Natural killer cell (primary cell): ENCODE data around the gene SCNN1A. TPM values are rescaled to one million over a fixed set of nuclear protein-coding genes. Genes with fewer than 3 reads are reported as not detected.

Experiments
- ATAC-seq, 3 donors: fragments of 150-1000 bp in 2 of 3; fragments of 200-7000 bp in 1 of 3; cut with Tn5 transposase; 1 replicate in 1 of 3; 2 replicates in 2 of 3; pipeline ENCODE4 v1.10.0; 2021; ENCODE audit warnings: mild to moderate bottlenecking in 2 of 3, moderate library complexity in 2 of 3
- DNase-seq, 2 donors: peaks; one replicate each; pipeline versions ENCODE4 v3.0.0 to v3.0.0-alpha.2; 2013 to 2021; ENCODE audit warnings: mixed read lengths in 1 of 2
- H3K27ac ChIP-seq: one replicate; pipeline ENCODE4 v1.5.1; 2013; ENCODE audit warnings: mild to moderate bottlenecking, low read length
- H3K27me3 ChIP-seq: one replicate; pipeline ENCODE4 v1.6.1; 2013; ENCODE audit warnings: low read length; ENCODE audit not compliant: control insufficient read depth, insufficient read depth
- H3K36me3 ChIP-seq: one replicate; pipeline ENCODE4 v1.6.1; 2013; ENCODE audit warnings: low read length; ENCODE audit not compliant: control insufficient read depth, insufficient read depth
- H3K4me1 ChIP-seq: one replicate; pipeline ENCODE4 v1.6.1; 2013; ENCODE audit warnings: low read length; ENCODE audit not compliant: control insufficient read depth, insufficient read depth
- H3K4me3 ChIP-seq: one replicate; pipeline ENCODE4 v1.5.1; 2013; ENCODE audit warnings: low read length
- H3K9me3 ChIP-seq: one replicate; pipeline ENCODE4 v1.6.1; 2013; ENCODE audit warnings: low read length; ENCODE audit not compliant: control insufficient read depth, insufficient read depth
- H3K27ac Mint-ChIP-seq, 2 donors: one replicate each; pipeline ENCODE4 v1.8.0; 2022; ENCODE audit warnings: mild to moderate bottlenecking in 2 of 2, mixed read lengths in 2 of 2, moderate library complexity in 1 of 2
- H3K27me3 Mint-ChIP-seq, 2 donors: one replicate each; pipeline ENCODE4 v1.8.0; 2022; ENCODE audit warnings: low read depth in 2 of 2, mixed read lengths in 2 of 2
- H3K36me3 Mint-ChIP-seq: one replicate; pipeline ENCODE4 v1.8.0; 2022; ENCODE audit warnings: mixed read lengths
- H3K4me1 Mint-ChIP-seq, 2 donors: one replicate each; pipeline ENCODE4 v1.8.0; 2022; ENCODE audit warnings: mixed read lengths in 2 of 2
- H3K4me3 Mint-ChIP-seq: one replicate; pipeline ENCODE4 v1.8.0; 2022; ENCODE audit warnings: mild to moderate bottlenecking, moderate library complexity, mixed read lengths
- H3K9me3 Mint-ChIP-seq, 2 donors: one replicate each; pipeline ENCODE4 v1.8.0; 2022; ENCODE audit warnings: mixed read lengths in 2 of 2
- CTCF ChIP-seq: fragments of 200-600 bp; IDR thresholded peaks from one replicate; pipeline ENCODE4 v1.8.0; 2022; ENCODE audit warnings: antibody characterized with exemption
- WGBS: methylation state at CpG from one replicate; pipeline ENCODE4 v1.1.7; 2013; ENCODE audit warnings: missing lambda C conversion rate; ENCODE audit not compliant: insufficient coverage; 5-methylcytosine and 5-hydroxymethylcytosine counted together
- intact Hi-C: fragments of 100-400 bp; cut with micrococcal nuclease; formaldehyde crosslinking; loops from one replicate; pipeline ENCODE4 v1.14.2; 2022
- total RNA-seq, 4 donors: library from RNA; stranded (reverse); fragments of 120-200 nt in 1 of 4; gene quantifications; one replicate each; pipeline versions ENCODE4 v1.2.3 to v1.2.4, GENCODE V29; 2013 to 2022

SCNN1A gene
- total RNA-seq, 3 donors from 2014 or later (not counting 1 experiment from before 2014, with no cell fraction given): 1.5 to 3.0 (median 1.5) TPM

- no peaks in the 10 kb centered on the region for H3K9me3 Mint-ChIP-seq
- no peaks in the 10 kb centered on the region for H3K36me3 ChIP-seq
- 37% methylated on average over 3 of the region's 3 CpGs for WGBS
- ATAC-seq (no peak), DNase-seq (no peak)
- intact Hi-C loops: no loop called here
- no peak overlapping the region for H3K4me3 Mint-ChIP-seq
- no peaks in the 10 kb centered on the region for H3K27me3 ChIP-seq
- H3K27me3 Mint-ChIP-seq: peaks cover 6 to 9% of the 10 kb centered on the region in 2 donors
- no peak overlapping the region for H3K27ac ChIP-seq
- no peaks in the 10 kb centered on the region for H3K4me1 ChIP-seq
- H3K4me3 ChIP-seq: no peak overlapping the region
- H3K36me3 Mint-ChIP-seq: no peaks in the 10 kb centered on the region
- H3K27ac Mint-ChIP-seq: no peak overlapping the region
- no peaks in the 10 kb centered on the region for H3K4me1 Mint-ChIP-seq
- H3K9me3 ChIP-seq: no peaks in the 10 kb centered on the region
- no peak for TF ChIP-seq CTCF
Observed at GRCh38 chr12:6416596-6416995, 41.2 kb upstream of the SCNN1A start.

- Histone ChIP-seq H3K9me3 (no peaks in the 10 kb centered on the region), H3K27me3 (no peaks in the 10 kb centered on the region), H3K4me1 (no peaks in the 10 kb centered on the region), H3K4me3 (no peak overlapping the region), H3K27ac (no peak overlapping the region), H3K36me3 (no peaks in the 10 kb centered on the region)
- Mint-ChIP-seq H3K4me3 (no peak overlapping the region), H3K36me3 (no peaks in the 10 kb centered on the region), H3K9me3 (no peaks in the 10 kb centered on the region), H3K27ac (no peak overlapping the region), H3K27me3 (no peaks in the 10 kb centered on the region), H3K4me1 (no peaks in the 10 kb centered on the region)
- TF ChIP-seq CTCF: no peak
- ATAC-seq (no peak), DNase-seq (no peak)
- WGBS: 96% methylated on average over 8 of the region's 10 CpGs
- intact Hi-C loops: no loop called here
Observed at GRCh38 chr12:6407236-6407954, 32.0 kb upstream of the SCNN1A start.

- ATAC-seq: no peak
- Histone ChIP-seq H3K27me3 (no peaks in the 10 kb centered on the region), H3K36me3 (no peaks in the 10 kb centered on the region), H3K9me3 (no peaks in the 10 kb centered on the region), H3K27ac (no peak overlapping the region), H3K4me1 (no peaks in the 10 kb centered on the region), H3K4me3 (no peak overlapping the region)
- Mint-ChIP-seq H3K4me1 (no peaks in the 10 kb centered on the region), H3K36me3 (no peaks in the 10 kb centered on the region), H3K27me3 (no peaks in the 10 kb centered on the region), H3K4me3 (no peak overlapping the region), H3K9me3 (no peaks in the 10 kb centered on the region), H3K27ac (no peak overlapping the region)
- no peak for DNase-seq
- no peak for TF ChIP-seq CTCF
- WGBS: 91% methylated on average over 6 of the region's 6 CpGs
- intact Hi-C loops: no loop called here
Observed at GRCh38 chr12:6405963-6406362, 30.6 kb upstream of the SCNN1A start.

GRCh38 chr12:6404390-6404789 lies 29.0 kb upstream of the SCNN1A start:
- no peak for ATAC-seq
- Mint-ChIP-seq H3K27me3 (no peaks in the 10 kb centered on the region), H3K27ac (no peak overlapping the region), H3K9me3 (no peaks in the 10 kb centered on the region), H3K4me3 (no peak overlapping the region), H3K4me1 (no peaks in the 10 kb centered on the region), H3K36me3 (no peaks in the 10 kb centered on the region)
- Histone ChIP-seq H3K4me3 (no peak overlapping the region), H3K4me1 (no peaks in the 10 kb centered on the region), H3K36me3 (no peaks in the 10 kb centered on the region), H3K27ac (no peak overlapping the region), H3K9me3 (no peaks in the 10 kb centered on the region), H3K27me3 (no peaks in the 10 kb centered on the region)
- TF ChIP-seq CTCF: no peak
- 83% methylated on average over 5 of the region's 5 CpGs for WGBS
- intact Hi-C loops: no loop called here
- DNase-seq: no peak
